ENCODE data around the gene RCOR1.
A peak's percentile ranks its signal among the peaks of the same experiment; 100 is the strongest.

RCOR1 gene

DNA sequence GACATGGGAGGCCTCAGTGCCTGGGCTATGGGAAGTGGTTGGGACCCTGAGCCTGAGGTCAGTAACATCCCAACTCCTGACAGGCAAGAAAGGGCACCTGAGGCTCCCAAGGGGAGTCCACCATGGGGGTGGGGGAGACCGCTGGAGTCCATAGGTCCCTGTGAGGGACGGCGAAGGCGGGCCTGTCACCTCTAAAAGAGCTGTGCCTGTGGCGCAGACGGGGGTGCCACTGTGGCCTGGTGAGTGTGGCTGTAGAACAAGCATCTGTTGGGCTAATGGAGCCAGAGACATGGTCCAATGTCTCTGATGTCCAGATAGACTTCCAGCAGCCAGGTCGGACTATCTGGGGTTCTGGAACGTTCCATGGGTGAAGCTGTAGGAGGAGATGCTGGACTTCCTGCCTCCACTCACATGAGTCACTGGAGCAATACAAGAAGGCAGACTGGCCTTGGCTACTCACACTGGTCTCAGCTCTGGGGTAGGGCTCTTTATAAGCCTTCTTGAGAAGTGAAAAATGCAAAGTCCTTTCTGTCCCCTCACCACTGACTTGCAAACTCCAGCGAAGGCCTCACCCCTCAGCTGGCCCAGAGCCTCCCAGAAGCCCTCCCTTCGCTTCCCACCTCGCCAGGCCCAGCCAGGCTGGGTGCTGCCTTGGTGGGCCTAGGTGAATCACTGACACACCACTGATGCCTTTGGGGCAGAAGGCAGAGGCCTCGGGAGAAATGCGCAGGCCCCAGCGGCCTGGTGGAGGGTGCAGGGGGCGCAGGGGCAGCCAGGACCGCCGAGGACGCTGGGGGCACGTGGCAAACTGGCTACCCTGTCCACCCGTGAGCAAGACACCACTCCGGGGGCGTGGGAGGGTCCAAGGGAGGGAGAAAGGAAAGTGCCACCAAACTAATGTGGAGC is 183.7 kb downstream of the RCOR1 start:
- Histone ChIP-seq H3K4me1 (ENCODE audit: control insufficient read depth in 1 of 2, insufficient read depth in 1 of 2, low read depth in 1 of 2, low read length in 1 of 2) (peaks cover 32 to 33% of the 10 kb centered on the region in 2 experiments), H3K27ac (peak overlapping the region; percentile 59), H3K4me3 (ENCODE audit: low read depth in 1 of 2, low read length in 1 of 2) (peak overlapping the region; percentile 40 to 51)

GRCh38 chr14:102776761-102777710 is 184.6 kb downstream of the RCOR1 start, which contains the start of gene TRAF3:
Gene TRAF3, plus strand, starts transcription at chr14:102777449. Its CDS starts 92,753 bp downstream, at chr14:102870202.
- no peak for TF ChIP-seq CTCF (IDR thresholded peaks at IDR 0.05)
- H3K36me3 ChIP-seq: no peaks in the 10 kb centered on the region
- no peaks in the 10 kb centered on the region for H3K27me3 ChIP-seq
- H3K4me3 ChIP-seq (ENCODE audit: low read depth in 1 of 2, low read length in 1 of 2): peak within 1 kb of the TSS; percentile 64 to 91
- H3K4me1 ChIP-seq (ENCODE audit: control insufficient read depth in 1 of 2, insufficient read depth in 1 of 2, low read depth in 1 of 2, low read length in 1 of 2): peaks cover 34 to 40% of the 10 kb centered on the region in 2 experiments
- H3K9me3 ChIP-seq: no peaks in the 10 kb centered on the region
- peak within 1 kb of the TSS; percentile 87 for H3K27ac ChIP-seq

More for the DNA sequence above, 183.7 kb downstream of the RCOR1 start:
- no peak for TF ChIP-seq CTCF (IDR thresholded peaks at IDR 0.05)
- Histone ChIP-seq H3K9me3 (no peaks in the 10 kb centered on the region), H3K27me3 (no peaks in the 10 kb centered on the region), H3K36me3 (no peaks in the 10 kb centered on the region)

DNA sequence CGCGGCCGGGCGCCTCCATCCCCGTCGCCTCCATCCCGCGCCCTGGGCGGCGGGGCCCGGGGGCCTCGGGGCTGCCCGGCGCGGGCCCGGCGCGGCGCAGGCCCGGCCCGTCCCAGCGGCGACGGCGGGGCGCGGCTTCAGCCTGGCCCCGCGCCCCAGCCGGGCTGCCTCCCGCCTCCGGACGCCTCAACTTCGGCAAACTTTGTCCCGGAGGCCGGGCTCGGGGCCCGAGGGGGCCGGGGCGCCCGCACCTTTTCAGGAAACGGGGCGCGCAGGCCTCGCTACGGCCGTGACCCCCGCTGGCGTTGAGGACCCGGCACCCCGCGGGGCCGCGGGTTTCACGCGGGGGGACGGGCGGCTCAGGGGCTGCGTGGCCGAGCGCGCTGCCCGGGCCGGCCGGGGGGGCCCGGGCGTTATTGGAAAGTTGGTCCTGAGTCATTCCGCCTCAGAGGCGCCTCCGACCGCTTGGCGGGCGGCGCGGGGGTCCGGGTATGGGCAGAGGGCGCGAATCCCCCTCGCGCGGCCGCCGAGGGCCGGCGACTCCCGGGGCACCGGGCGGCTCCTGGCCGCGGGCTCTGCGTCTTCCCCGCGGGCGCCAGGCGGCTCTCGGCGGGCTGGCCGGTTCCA is 185.4 kb downstream of the RCOR1 start:
- peak; percentile 10 for TF ChIP-seq CTCF (IDR thresholded peaks at IDR 0.05)
- peak overlapping the region; percentile 64 to 91 for H3K4me3 ChIP-seq (ENCODE audit: low read depth in 1 of 2, low read length in 1 of 2)
- no peaks in the 10 kb centered on the region for H3K27me3 ChIP-seq
- no peaks in the 10 kb centered on the region for H3K9me3 ChIP-seq
- H3K36me3 ChIP-seq: no peaks in the 10 kb centered on the region
- peak overlapping the region; percentile 87 for H3K27ac ChIP-seq
- H3K4me1 ChIP-seq (ENCODE audit: control insufficient read depth in 1 of 2, insufficient read depth in 1 of 2, low read depth in 1 of 2, low read length in 1 of 2): peaks cover 34 to 43% of the 10 kb centered on the region in 2 experiments

DNA sequence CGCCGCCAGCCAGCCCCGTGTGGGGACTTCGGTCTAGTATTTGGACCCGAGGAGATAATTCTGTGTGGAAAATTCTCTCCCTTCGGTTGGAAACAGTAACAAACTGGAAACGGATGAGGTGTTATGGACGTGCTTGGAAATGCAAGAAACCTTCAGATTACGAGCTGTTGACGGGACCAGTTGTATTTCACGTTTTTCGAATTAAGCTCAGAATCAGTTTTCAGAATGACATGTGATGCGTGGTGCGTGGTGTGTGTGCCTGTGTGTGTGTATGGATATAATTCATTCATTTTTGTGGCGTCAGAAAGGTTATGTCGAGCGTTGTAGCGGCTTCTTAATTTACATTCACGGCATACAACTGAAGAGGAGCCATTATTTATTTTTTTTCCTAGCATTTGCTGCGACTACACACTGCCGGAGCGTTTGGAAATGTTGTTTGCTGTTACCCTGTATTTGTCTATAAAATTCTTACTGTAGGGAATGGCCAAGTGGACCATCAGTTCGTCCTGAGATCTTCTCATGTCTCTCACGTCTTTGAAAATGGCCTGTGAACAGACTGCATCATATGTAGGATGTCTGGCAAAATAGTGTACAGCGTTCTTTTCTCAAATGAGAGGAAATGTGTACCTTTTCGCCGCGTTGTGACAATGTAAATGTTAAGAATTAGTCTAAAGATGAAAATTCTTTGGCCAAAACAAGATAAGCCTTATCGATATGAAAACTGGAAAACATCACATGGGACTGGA is 186.1 kb downstream of the RCOR1 start:
- no peaks in the 10 kb centered on the region for H3K27me3 ChIP-seq
- H3K4me3 ChIP-seq (ENCODE audit: low read depth in 1 of 2, low read length in 1 of 2): peak overlapping the region; percentile 64 to 91
- H3K36me3 ChIP-seq: no peaks in the 10 kb centered on the region
- peak overlapping the region; percentile 87 for H3K27ac ChIP-seq
- no peaks in the 10 kb centered on the region for H3K9me3 ChIP-seq
- peaks cover 34 to 43% of the 10 kb centered on the region in 2 experiments for H3K4me1 ChIP-seq (ENCODE audit: control insufficient read depth in 1 of 2, insufficient read depth in 1 of 2, low read depth in 1 of 2, low read length in 1 of 2)
- no peak for TF ChIP-seq CTCF (IDR thresholded peaks at IDR 0.05)

All from neutrophil (primary cell).